Rectal smooth muscle tissue (tissue), 1 donor: Measurements from ENCODE around the gene ULBP2.

Experiments
- H3K27ac ChIP-seq: one replicate; pipeline ENCODE4 v1.7.0; 2013; ENCODE audit warnings: low read depth, low read length, inconsistent platforms
- H3K27me3 ChIP-seq: one replicate; pipeline ENCODE4 v1.7.0; 2013; ENCODE audit warnings: low read length; ENCODE audit not compliant: control insufficient read depth, insufficient read depth
- H3K36me3 ChIP-seq: one replicate; pipeline ENCODE4 v1.7.0; 2013; ENCODE audit warnings: low read length; ENCODE audit not compliant: control insufficient read depth, insufficient read depth
- H3K4me1 ChIP-seq: one replicate; pipeline ENCODE4 v1.7.0; 2013; ENCODE audit warnings: low read length; ENCODE audit not compliant: control insufficient read depth, insufficient read depth
- H3K4me3 ChIP-seq: one replicate; pipeline ENCODE4 v1.7.0; 2013; ENCODE audit warnings: low read length
- H3K9ac ChIP-seq: one replicate; pipeline ENCODE4 v1.7.0; 2013; ENCODE audit warnings: low read length

The ULBP2 gene, protein sequence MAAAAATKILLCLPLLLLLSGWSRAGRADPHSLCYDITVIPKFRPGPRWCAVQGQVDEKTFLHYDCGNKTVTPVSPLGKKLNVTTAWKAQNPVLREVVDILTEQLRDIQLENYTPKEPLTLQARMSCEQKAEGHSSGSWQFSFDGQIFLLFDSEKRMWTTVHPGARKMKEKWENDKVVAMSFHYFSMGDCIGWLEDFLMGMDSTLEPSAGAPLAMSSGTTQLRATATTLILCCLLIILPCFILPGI

DNA sequence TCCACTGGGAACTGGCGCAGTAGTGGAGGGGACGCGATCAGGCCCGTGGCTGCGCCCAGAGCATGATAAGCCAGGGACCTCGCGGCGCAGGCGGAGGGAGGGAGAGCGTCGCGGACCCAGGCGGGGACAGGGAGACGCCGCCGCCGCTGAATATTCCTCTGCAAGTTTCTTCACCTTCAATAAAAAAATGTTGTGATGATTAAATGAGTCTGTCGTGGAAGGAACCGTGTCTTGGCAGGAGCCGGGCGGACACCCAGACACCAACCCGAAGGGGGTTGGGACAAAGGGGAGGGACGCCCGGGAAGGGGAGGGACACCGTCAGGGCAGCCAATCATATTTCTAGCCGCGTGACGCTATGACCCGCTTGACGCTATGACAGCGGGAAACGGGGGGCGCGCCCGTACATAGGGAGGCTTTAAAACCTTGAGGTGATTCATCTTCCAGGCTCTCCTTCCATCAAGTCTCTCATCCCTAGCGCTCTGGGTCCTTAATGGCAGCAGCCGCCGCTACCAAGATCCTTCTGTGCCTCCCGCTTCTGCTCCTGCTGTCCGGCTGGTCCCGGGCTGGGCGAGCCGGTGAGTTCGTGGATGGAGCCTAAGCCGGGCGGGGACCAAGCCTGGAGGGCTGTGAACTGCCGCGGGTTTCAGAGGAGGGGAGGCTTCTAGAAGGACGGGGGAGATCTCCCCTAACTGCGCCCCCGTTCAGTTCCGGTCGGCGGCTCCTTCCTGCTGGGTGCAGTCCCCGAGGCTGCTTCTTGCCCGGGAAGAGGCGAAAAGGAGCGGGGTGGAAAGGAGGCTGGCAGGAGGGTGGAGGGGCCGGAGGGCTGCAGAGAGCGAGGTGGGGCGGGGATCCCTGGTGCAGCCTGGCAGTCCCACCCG lies at the start of gene ULBP2:
Gene ULBP2, plus strand, starts transcription at position 432 of the 878 bp plus-strand sequence. Its CDS starts 59 bp downstream, at position 491.
- H3K27me3 ChIP-seq: peaks cover 42% of the 10 kb centered on the region

DNA sequence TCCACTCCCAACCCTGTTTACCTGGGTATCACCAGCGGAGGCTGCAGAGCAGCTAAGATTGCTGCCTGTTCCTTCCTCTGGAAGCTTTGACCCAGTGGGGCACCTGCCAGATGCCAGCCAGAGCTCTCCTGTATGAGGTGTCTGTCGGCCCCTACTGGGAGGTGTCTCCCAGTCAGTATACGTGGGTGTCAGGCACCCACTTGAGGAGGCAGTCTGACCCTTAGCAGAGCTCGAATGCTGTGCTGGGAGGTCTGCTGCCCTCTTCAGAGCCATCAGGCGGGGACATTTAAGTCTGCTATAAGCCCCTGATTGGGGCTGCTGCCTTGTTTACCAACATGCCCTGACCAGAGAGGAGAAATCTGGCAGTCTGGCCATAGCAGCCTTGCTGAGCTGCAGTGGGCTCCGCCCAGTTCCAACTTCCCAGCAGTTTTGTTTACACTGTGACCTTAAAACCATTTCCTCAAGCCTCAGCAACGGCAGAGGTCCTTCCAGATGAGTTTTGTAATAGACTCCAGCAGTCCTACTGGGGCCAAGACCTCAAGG lies 46.7 kb upstream of the ULBP2 start:
- peaks cover 2% of the 10 kb centered on the region for H3K27me3 ChIP-seq
- H3K36me3 ChIP-seq: no peaks in the 10 kb centered on the region
- peak overlapping the region; percentile 43 for H3K27ac ChIP-seq
- H3K9ac ChIP-seq: no peak overlapping the region
- peaks cover 9% of the 10 kb centered on the region for H3K4me1 ChIP-seq
- H3K4me3 ChIP-seq: no peak overlapping the region

More for the DNA sequence above, at the start of gene ULBP2:
- Histone ChIP-seq H3K27ac (no peak within 1 kb of the TSS), H3K36me3 (no peaks in the 10 kb centered on the region), H3K4me1 (peaks cover 7% of the 10 kb centered on the region), H3K4me3 (peak within 1 kb of the TSS; percentile 70), H3K9ac (no peak within 1 kb of the TSS)

DNA sequence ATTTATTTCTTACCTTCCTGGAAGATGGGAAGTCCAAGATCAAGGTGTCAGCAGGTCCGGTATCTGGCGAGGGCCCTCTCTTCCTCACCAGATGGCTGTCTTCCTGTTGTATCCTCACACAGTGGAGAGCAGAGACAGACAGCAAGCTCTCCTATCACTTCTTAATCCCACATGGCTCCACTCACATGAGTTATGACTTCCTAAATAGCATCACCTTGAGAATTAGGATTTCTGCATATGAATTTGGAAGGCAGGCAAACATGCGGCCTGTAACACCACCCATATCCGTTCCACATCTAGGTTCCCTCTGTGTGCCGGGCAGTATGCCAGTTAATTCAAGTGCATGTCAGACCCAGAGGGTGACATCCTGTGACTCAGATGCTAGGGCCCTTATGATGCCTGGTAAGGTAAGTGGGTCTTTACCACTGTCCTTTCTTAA lies 46.0 kb upstream of the ULBP2 start:
- Histone ChIP-seq H3K27me3 (peaks cover 2% of the 10 kb centered on the region), H3K4me1 (peaks cover 9% of the 10 kb centered on the region), H3K9ac (no peak overlapping the region), H3K36me3 (no peaks in the 10 kb centered on the region), H3K27ac (no peak overlapping the region), H3K4me3 (no peak overlapping the region)

DNA sequence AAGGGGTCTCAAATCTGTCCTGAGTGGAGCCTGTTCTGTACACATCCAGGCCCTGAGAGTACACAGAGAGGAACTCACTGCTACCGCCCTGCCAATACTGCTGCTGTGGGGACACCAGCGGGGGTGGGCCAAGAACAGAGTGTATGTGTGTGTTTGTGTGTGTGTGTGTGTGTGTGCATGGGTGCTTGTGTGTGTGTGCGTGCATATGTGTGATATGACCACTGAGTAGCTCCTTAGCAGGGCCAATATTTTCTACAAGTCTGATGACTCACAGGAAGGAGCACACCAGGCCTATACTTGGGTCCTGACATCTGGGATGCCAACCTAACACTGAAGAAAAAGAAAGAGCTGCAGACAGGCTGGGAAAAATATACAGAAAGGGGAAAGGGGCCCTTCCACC lies 45.3 kb upstream of the ULBP2 start:
- Histone ChIP-seq H3K4me3 (no peak overlapping the region), H3K27ac (no peak overlapping the region), H3K4me1 (peaks cover 9% of the 10 kb centered on the region), H3K9ac (no peak overlapping the region), H3K36me3 (no peaks in the 10 kb centered on the region), H3K27me3 (peaks cover 2% of the 10 kb centered on the region)

- Histone ChIP-seq H3K9ac (no peak overlapping the region), H3K27ac (peak overlapping the region; percentile 35), H3K36me3 (no peaks in the 10 kb centered on the region), H3K4me1 (peaks cover 9% of the 10 kb centered on the region), H3K27me3 (peaks cover 2% of the 10 kb centered on the region), H3K4me3 (peak overlapping the region; percentile 22)
Observed at GRCh38 chr6:149897015-149897697, 44.7 kb upstream of the ULBP2 start.

- peaks cover 9% of the 10 kb centered on the region for H3K4me1 ChIP-seq
- H3K27ac ChIP-seq: peak within 1 kb of the TSS; percentile 35
- H3K4me3 ChIP-seq: peak within 1 kb of the TSS; percentile 22
Observed at GRCh38 chr6:149897855-149898744, 43.7 kb upstream of the ULBP2 start, which contains the start of gene RAET1E. RAET1E (minus strand) TSS chr6:149898113; CDS start chr6:149890901, 7,212 bp downstream.

DNA sequence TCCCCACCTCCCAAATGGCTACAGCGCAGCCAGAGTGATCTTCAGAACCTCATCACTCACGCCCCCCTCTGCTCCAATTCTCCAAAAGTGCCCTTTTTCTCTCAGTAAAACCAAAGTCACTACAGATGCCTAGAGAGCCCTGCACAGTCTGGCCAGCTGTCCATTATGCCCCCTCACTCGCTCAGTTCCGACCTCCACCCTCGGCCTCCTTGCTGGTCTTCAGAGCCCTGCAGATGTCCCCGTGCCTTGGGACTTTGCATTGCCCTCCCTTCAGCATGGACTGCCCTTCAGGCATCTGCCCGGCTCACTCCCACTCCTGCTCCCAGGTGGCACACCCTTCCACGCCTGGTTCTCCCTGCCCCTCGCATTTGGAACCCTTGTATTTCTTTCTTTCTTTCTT lies 42.8 kb upstream of the ULBP2 start:
- Histone ChIP-seq H3K9ac (no peak overlapping the region), H3K27me3 (peaks cover 2% of the 10 kb centered on the region), H3K4me1 (peaks cover 9% of the 10 kb centered on the region), H3K4me3 (no peak overlapping the region), H3K27ac (no peak overlapping the region), H3K36me3 (no peaks in the 10 kb centered on the region)

More at GRCh38 chr6:149897855-149898744, 43.7 kb upstream of the ULBP2 start, which contains the start of gene RAET1E:
- Histone ChIP-seq H3K36me3 (no peaks in the 10 kb centered on the region), H3K9ac (no peak within 1 kb of the TSS), H3K27me3 (peaks cover 2% of the 10 kb centered on the region)

DNA sequence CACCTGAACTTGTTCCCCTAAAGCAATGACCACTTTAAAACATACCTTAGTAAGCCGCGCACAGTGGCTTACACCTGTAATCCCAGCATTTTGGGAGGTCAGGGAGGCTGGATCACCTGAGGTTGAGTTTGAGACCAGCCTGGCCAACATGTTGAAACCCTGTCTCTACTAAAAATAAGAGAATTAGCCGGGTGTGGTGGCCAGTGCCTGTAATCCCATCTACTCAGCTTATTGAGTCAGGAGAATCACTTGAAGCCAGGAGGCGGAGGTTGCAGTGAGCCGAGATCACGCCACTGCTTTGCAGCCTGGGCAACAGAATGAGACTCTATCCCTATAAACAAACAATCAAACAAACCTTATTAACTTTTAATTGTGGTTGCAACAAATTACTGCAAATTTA lies 42.3 kb upstream of the ULBP2 start:
- Histone ChIP-seq H3K4me1 (peaks cover 9% of the 10 kb centered on the region), H3K9ac (no peak overlapping the region), H3K4me3 (no peak overlapping the region), H3K27me3 (peaks cover 2% of the 10 kb centered on the region), H3K27ac (no peak overlapping the region), H3K36me3 (no peaks in the 10 kb centered on the region)

DNA sequence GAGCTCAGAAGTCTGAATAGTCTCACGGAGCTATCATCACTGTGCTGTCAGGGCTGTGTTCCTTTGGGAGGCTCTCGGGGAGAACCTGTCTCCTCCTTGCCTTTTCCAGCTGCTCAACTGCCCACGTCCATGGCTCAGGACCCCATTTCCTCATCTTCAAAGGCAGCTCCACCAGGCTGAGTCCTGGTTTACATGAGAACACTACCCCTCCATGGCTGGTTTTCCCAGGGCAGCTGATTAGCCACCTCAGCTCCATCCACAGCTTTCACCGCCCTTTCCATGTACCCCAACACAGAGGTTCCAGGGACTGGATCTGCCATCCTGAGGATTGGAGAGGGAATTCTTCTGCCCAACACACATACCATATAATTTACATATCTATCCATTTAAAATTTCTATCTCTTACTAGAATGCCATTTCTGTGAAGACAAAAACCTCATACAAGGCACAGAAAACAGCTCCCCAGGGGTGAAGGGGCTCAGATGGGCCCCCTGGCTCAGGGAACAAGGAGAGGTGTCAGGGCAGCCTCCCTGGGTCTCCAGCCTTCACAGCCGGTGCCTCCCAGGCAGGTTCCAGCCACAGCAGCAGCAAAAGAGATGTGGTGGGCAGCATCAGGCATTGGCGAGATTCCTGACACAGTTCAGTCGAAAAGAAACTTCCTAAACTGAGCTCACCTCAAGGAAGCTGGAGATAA lies 41.7 kb upstream of the ULBP2 start:
- Histone ChIP-seq H3K27ac (no peak overlapping the region), H3K4me1 (peaks cover 7% of the 10 kb centered on the region), H3K36me3 (no peaks in the 10 kb centered on the region), H3K27me3 (peaks cover 2% of the 10 kb centered on the region), H3K4me3 (no peak overlapping the region), H3K9ac (no peak overlapping the region)

DNA sequence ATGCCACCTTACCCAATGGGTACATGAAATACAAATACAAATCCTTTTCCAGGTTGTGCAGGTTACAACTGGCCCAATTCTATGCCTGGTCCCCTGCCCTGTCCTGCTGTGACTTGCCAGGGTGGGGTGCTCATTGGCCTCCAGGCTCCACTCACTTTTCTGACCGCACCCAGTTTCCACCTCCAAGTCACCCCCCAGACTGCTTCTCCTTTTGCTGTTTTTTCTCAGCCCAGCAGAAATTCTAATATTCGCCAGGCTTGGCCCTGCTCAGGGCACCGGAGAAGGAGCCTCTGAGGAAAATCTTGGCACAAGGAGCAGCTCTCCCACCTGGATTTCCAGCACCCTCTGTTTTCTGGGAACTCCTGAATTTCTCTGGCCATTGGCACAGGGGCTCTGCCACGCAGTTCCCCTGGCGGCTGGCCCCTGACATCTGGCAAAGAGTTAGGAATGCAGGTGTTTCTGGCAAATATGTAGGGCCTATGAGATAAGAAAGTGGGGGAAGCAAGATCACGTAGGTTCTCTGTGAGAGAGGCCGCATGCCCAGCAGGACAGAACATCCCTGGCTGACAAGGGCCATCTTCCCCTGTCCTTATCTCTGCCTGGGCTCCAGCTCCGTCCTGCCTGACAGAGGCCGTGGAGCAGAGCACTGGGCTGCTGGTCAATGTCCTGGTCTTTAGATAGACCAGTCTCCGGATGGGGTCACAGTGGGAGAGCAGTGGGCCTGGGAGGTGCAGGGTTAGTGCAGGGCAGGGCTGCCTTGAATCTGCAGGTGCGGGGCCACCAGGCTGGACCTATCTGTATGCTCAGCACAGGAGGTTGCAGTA lies 41.0 kb upstream of the ULBP2 start:
- Histone ChIP-seq H3K36me3 (no peaks in the 10 kb centered on the region), H3K9ac (no peak overlapping the region), H3K27me3 (peaks cover 2% of the 10 kb centered on the region), H3K4me3 (no peak overlapping the region), H3K27ac (no peak overlapping the region), H3K4me1 (peaks cover 3% of the 10 kb centered on the region)
